Activated T-cell treated with anti-CD3 and anti-CD28 coated beads for 4 hours (primary cell): ENCODE data around the gene GANC.
A peak's percentile ranks its signal among the peaks of the same experiment; 100 is the strongest.
"Not testable (repeated sequence)": the region's sequence is repeated elsewhere in the genome, so short reads cannot be mapped to it uniquely, and the experiment has no call there.

Experiments used
- DNase-seq: peaks from one replicate; pipeline ENCODE4 v3.0.0-alpha.2; 2020

Gene GANC

DNA sequence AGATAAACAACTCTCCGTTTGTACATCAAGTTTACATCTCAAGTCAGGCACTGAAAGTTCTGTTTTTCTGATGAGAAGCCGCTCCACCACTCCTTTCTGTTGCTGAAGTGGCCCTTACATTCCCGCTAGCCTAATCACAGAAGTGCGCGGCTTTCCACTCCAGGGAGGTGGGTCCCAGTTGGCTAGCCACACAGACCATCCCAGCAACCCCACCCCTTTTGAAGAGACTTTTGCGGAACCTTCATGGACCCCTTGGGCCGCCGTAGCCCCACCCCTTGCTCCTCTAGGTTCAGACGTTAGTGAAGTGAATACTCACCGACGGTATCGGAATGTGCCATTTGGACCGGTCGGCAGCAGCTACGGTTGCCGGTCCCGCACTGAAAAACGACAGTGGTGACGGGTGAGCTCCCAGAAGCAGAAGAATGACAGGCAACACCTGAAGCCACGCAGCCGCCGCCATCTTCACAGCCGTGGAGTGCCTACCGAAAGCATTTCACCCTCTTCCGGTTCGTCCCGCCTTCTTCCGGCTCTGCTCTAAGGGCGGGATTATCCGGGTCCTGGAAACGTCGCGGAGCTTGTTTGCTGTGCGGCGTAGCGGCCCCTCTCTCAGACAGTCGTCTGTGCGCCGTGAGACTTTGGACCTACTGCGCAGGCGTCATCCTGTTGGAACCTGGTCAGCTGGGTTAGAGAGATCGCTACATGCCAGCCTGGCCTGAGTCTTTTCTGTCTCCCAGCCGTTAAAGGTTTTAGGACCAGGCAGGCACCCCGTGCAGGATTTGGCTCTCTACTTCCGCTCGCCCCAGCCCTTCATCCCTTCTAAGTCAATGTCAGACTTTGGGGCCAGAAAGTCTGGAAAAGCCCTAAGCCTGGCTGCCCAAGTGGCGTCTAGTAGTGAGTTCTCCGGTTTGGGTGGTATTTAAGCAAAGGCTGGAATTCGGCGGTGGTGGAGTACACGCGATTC lies at the start of gene GANC, which contains the start of gene TMEM87A:
Gene GANC, plus strand, starts transcription at position 263 of the 961 bp plus-strand sequence. CDS start 1,281 bp downstream, outside the sequence.
Gene TMEM87A, minus strand, starts transcription at position 495 of the 961 bp plus-strand sequence. Its CDS starts 35 bp downstream, at position 460.
- peak; percentile 94 for DNase-seq

DNA sequence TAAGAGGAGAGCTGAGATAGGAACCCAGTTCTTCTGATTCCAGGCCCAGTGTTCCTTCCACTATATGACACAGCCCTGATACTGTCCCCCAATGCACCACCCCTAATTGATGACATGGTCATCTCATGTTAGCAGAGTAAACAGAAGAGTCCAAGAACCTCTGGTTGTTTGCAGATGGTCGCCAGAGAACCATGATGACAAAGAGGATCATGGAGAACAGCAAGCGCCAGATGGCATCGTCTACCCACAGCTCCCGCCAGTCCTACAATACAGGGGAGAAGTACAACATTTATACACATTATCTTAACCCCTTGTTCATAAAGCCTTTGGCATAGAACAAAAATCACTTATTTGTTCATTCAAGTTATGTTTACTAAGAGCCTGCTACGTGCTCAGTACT lies 46.4 kb upstream of the GANC start:
- DNase-seq = no peak

DNA sequence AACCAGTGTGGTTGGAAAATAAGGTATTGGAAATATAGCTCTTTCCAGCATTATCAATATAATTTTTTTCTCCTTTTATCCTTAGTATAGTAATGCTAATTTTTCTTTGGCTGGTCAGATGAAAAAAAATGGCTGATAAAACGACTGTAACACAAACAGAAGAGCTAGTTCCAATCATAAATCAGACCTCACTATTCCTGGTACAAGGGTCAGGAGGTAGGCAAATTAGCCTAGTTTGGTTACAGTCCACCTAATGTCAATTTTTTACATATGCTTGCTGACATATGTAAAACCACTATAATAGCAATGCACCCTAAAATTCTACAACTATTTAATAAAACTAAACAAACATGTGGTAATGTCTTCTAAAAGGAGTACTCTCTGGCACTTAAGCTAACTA lies 45.0 kb upstream of the GANC start:
- DNase-seq = no peak

- DNase-seq = not testable (repeated sequence)
Observed at GRCh38 chr15:42228981-42229380, 44.0 kb upstream of the GANC start.

DNA sequence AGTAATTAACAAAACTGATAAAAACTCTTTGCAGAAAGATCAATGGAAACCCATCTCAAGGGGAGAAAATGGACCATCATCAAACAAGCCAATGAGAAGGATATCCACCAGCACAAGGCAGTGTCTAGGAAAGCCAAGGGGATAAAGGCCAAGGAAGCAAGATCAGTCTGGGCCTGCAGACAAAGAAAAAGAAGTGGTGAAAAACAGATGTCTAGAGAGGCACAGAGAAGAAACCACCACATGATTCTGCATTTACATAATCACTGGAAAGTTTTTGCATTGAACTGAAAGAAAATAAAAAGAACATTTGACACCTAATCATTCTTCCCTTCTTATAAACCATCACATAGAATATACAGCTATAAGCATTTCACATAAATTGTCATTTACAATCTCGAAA lies 41.9 kb upstream of the GANC start:
- no peak for DNase-seq

DNA sequence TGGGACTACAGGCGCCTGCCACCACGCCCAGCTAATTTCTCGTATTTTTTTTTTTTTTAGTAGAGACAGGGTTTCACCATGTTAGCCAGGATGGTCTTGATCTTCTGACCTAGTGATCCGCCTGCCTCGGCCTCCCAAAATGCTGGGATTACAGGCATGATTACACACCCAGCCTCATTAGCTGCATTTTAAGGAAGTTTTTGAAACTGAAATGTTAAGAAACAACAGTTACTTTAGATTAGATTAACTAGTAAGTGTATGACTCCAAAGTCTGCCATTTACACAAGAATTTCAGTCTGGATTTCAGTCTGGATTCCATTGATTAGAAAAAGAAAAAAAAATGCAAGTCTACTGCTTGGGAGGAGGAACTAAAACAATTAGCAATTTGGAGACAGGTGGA lies 40.4 kb upstream of the GANC start:
- DNase-seq = no peak

- no peak for DNase-seq
Observed at GRCh38 chr15:42233107-42233506, 39.9 kb upstream of the GANC start.

DNA sequence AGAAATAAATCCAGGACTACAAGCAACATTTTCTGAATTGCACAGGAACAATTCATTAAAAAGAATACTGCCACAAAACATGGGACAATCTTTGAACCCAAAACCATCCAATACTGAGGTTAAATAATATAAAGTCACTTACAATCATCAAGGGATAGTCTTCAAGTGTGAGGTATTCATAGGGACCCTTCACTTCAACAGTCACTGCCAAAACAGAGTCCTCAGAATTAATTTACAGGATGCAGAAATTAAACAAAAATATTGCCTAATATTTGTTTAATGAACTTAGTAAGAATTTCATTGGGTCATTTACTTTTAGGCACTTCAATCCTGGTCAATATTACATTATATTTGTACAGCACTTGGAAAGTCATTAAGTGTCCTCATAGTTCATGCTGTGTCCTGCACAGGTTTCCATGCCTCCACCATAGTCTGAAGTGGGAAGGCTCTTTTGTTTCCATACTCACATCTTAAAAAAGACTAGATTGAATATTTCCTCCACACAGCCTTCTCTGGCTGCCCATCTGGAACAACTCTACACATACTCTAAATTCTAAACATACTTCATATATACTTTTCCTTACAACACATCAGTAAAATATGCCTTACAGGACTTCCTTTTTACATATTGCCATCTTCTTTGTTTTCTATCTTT lies 33.3 kb upstream of the GANC start:
- no peak for DNase-seq

- DNase-seq = no peak
Observed at GRCh38 chr15:42240823-42241222, 32.2 kb upstream of the GANC start.

DNA sequence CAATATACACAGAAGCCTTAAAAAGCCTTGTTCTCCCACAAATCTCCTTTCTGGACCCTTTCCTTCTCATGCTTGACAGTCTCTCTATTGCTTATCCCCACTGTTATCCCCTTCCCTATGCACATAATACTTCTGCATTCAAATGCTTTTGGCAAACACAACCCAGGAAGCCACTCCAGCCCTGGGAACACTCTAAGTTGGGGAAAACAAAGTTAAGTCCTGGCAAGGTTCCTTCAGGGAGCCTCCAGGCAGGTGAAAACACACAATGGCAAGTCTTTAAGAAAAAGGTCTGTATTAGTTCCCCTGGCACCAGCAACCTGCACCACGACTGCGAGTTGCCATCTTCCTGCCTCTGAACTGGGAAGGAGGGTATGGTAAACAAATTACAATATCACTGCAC lies 19.7 kb upstream of the GANC start:
- no peak for DNase-seq

DNA sequence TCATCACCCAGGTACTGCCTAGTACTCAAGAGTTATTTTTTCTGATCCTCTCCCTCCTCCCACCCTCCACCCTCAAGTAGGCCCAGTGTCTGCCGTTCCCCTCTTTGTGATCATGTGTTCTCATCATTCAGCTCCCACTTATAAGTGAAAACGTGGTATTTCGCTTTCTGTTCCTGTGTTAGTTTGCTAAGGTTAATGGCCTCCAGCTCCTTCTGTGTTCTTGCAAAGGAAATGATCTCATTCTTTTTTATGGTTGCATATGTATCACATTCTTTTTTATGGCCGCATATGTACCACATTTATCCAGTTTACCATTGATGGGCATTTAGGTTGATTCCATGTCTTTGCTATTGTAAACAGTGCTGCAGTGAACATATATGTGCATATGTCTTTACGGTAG lies 8.2 kb upstream of the GANC start:
- no peak for DNase-seq

GRCh38 chr15:42267286-42267685 lies 5.7 kb upstream of the GANC start:
- DNase-seq = no peak

DNA sequence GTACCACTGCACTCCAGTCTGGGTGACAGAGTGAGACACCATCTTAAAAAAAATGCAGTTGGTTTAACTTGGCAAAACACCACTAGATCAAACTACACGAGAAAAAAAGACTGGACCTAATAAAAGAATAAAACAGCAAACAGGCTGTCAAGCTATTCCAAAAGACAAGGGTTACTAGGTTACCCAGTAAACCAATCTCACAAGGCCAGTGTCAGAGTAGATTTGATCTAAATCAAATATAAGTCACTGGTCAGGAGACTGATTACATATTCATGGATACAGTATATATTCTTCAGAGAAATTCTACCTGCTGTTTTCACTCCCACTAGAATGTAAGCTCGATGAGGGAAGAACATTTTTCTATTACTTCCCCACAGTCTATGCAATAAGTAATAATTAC lies 2.5 kb upstream of the GANC start:
- DNase-seq = no peak

DNA sequence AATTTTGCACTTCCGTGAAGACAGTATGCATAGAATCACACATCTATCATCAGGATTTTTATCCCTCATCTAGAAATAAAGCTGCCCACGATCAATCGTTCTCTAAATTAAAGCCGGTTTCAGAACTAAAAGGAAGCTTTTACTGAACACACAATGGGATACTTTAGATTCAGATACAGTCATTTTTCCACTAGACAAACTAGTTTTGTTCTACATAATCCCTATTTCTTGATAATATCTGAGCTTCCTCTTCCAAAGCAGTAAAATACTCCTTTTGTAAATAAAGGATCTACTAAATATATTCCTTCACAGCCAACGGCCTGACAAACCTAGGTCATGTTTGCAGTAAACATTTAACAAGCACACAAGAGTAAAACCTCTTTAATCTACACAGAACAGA lies 2.0 kb upstream of the GANC start:
- no peak for DNase-seq

DNA sequence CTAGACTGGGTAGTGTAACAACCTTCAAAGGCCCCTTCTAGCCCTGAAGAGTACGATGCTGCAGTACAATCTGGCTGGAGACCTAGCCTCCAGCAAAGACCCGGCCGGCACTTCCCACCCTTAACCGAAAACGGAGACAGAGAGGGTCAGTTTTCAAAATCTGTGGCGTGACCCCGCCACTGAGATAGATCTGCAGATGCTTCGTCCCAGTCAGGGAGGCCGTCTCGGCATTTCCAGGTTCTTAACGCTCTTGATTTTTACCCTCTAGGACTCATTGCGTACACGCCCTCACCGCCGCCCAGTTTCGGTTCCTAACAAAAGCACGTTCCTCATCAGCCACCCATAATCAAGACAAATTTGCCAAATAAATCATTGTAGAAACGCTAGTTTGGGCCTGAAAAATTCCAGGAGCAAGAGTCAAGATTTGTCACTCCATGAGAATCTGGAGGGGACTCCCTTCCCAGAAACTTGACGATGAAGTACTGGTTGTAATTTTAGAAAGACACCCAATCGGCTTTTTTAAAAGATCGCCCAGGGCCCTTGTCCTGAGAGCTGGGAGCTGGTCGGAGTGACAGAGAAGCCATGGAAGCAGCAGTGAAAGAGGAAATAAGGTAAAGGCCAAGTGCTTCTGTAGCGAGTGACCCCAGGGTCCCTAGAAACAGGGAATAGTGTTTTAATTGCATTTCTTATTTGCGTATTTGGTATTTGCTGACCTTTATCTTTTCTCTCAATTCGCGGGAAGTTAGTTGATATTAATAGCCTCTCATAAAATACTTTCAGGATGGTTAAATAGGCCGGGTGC lies 1.1 kb downstream of the GANC start:
- DNase-seq = peak; percentile 57

GRCh38 chr15:42274702-42274989 lies 1.6 kb downstream of the GANC start:
- DNase-seq = no peak

- no peak for DNase-seq
Observed at GRCh38 chr15:42275780-42276391, 2.9 kb downstream of the GANC start.

GRCh38 chr15:42276762-42277161 lies 3.8 kb downstream of the GANC start:
- DNase-seq = no peak

GRCh38 chr15:42279234-42279723 lies 6.3 kb downstream of the GANC start:
- DNase-seq = no peak

GRCh38 chr15:42282344-42282743 lies 9.3 kb downstream of the GANC start:
- no peak for DNase-seq

DNA sequence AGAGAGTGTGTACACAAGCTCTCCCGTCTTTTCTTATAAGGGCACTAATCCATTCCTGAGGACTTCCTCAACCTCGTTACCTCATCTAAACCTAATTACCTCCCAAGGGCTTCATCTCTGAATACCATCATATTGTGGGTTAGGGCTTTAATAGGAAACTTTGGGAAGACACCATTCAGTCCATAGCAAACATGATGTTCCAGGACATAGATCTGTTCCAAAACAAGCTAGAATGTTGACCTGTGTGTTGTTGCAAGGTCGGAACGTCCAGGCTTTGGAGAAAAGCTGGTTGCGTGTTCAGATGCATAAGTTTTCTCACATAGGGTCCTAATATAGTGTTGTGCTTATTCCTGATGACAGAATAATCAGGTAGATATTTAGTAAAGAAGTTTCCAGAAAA lies 9.9 kb downstream of the GANC start:
- no peak for DNase-seq

DNA sequence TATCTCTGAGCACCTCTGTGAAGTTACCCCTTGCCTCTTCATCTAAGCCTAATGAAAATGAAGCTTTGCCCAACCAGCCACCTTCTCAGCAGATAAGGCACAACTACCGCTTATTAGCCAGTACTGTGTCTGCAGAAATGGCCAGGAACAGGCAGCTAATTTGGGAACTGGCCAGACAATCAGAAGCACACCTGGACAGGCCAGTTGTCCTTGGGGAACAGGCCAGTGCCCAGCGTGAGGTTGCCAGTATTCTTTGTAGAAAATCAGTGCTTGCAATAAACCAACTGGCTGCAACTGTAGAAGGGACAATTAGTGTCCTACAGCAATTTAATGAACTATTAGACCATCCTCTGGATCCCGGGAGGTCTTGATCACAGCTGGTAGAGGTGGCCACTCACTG lies 10.7 kb downstream of the GANC start:
- DNase-seq = no peak

DNA sequence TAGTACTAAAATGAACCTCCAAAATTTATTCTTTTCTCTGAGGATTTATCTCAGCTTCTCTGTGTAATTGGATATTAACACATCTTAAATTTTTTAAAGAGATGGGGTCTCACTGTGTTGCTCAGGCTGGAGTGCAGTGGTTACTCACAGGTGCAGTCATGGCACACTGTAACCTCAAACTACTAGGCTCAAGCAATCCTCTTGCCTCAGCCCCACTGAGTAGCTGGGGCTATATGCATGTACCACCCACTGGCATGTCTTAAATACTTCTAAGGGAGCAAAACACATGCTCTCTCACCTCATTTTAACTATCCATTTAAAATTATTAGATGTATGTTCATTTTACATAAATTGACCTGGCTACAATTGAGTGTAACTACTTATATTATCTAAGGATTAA lies 11.6 kb downstream of the GANC start:
- no peak for DNase-seq
